ENCODE data around the gene SCN8A. TPM values are rescaled to one million over a fixed set of nuclear protein-coding genes. Genes with fewer than 3 reads are reported as not detected.
A peak's percentile ranks its signal among the peaks of the same experiment; 100 is the strongest.
"Not testable (repeated sequence)": the region's sequence is repeated elsewhere in the genome, so short reads cannot be mapped to it uniquely, and the experiment has no call there.

SCN8A gene
- 1 to 10 TPM in 1 of 4 donors, under 1 TPM in 1, not detected in 2; 0.28 to 4.1 TPM for total RNA-seq

- Histone ChIP-seq H3K36me3 (no peaks in the 10 kb centered on the region), H3K4me1 (peaks cover 0 to 7% (median 3%) of the 10 kb centered on the region in 4 donors), H3K4me3 (peak within 1 kb of the TSS; percentile 48 to 75 (median 59)), H3K9me3 (no peaks in the 10 kb centered on the region), H3K27me3 (peaks cover 0 to 5% of the 10 kb centered on the region in 2 donors), H3K27ac (peak within 1 kb of the TSS in 1 of 4 donors; percentile 25)
- TF ChIP-seq CTCF (IDR thresholded peaks at IDR 0.05) (no peak), POLR2A (IDR thresholded peaks at IDR 0.05) (no peak)
- peak; percentile 32 to 48 (median 47) for DNase-seq
Measured at GRCh38 chr12:51591016-51591901, at the start of gene SCN8A. TSS of gene SCN8A (plus strand) at chr12:51591233. CDS start at chr12:51662818, 71,585 bp downstream.

GRCh38 chr12:51546097-51546496 lies 44.9 kb upstream of the SCN8A start:
- no peak overlapping the region for H3K27ac ChIP-seq
- H3K36me3 ChIP-seq: no peaks in the 10 kb centered on the region
- H3K4me3 ChIP-seq: no peak overlapping the region
- no peaks in the 10 kb centered on the region for H3K4me1 ChIP-seq
- no peak for TF ChIP-seq CTCF (IDR thresholded peaks at IDR 0.05)
- no peak for TF ChIP-seq POLR2A (IDR thresholded peaks at IDR 0.05)
- DNase-seq: no peak
- H3K27me3 ChIP-seq: no peaks in the 10 kb centered on the region
- no peaks in the 10 kb centered on the region for H3K9me3 ChIP-seq

GRCh38 chr12:51547606-51548005 lies 43.4 kb upstream of the SCN8A start:
- DNase-seq: no peak
- H3K36me3 ChIP-seq: no peaks in the 10 kb centered on the region
- H3K27me3 ChIP-seq: no peaks in the 10 kb centered on the region
- H3K4me1 ChIP-seq: no peaks in the 10 kb centered on the region
- H3K27ac ChIP-seq: no peak overlapping the region
- TF ChIP-seq POLR2A (IDR thresholded peaks at IDR 0.05) (no peak), CTCF (IDR thresholded peaks at IDR 0.05) (no peak)
- no peak overlapping the region for H3K4me3 ChIP-seq
- no peaks in the 10 kb centered on the region for H3K9me3 ChIP-seq

GRCh38 chr12:51548241-51548640 lies 42.8 kb upstream of the SCN8A start:
- DNase-seq: no peak
- Histone ChIP-seq H3K27ac (no peak overlapping the region), H3K9me3 (no peaks in the 10 kb centered on the region), H3K4me1 (no peaks in the 10 kb centered on the region), H3K4me3 (no peak overlapping the region), H3K36me3 (no peaks in the 10 kb centered on the region), H3K27me3 (no peaks in the 10 kb centered on the region)
- TF ChIP-seq CTCF (IDR thresholded peaks at IDR 0.05) (no peak), POLR2A (IDR thresholded peaks at IDR 0.05) (no peak)

- TF ChIP-seq POLR2A (IDR thresholded peaks at IDR 0.05): no peak
- TF ChIP-seq CTCF (IDR thresholded peaks at IDR 0.05): no peak
- no peaks in the 10 kb centered on the region for H3K27me3 ChIP-seq
- H3K36me3 ChIP-seq: no peaks in the 10 kb centered on the region
- H3K4me1 ChIP-seq: no peaks in the 10 kb centered on the region
- H3K27ac ChIP-seq: no peak overlapping the region
- H3K9me3 ChIP-seq: no peaks in the 10 kb centered on the region
- H3K4me3 ChIP-seq: no peak overlapping the region
- no peak for DNase-seq
Measured at GRCh38 chr12:51549637-51550036, 41.4 kb upstream of the SCN8A start.

- H3K9me3 ChIP-seq, H3K36me3 ChIP-seq, DNase-seq, H3K4me3 ChIP-seq, H3K27ac ChIP-seq, H3K4me1 ChIP-seq, H3K27me3 ChIP-seq: not testable (repeated sequence)
Measured at GRCh38 chr12:51568271-51569032, 22.6 kb upstream of the SCN8A start.
